GM12865 (cell line): Measurements from ENCODE around the gene DOCK2.
"Not testable (repeated sequence)": the region's sequence is repeated elsewhere in the genome, so short reads cannot be mapped to it uniquely, and the experiment has no call there.

Experiments
- DNase-seq: peaks from one replicate; pipeline ENCODE4 v3.0.0; 2010; ENCODE audit warnings: low read depth
- H3K4me3 ChIP-seq: 2 replicates; pipeline ENCODE4 v1.5.1; 2011; ENCODE audit warnings: mild to moderate bottlenecking, low read depth, low read length, control low read depth
- CTCF ChIP-seq: IDR thresholded peaks from 2 replicates; pipeline ENCODE4 v1.5.1; 2011; ENCODE audit warnings: low read length, control low read depth, low read depth, inconsistent platforms; ENCODE audit not compliant: insufficient read depth; ENCODE audit errors: missing control alignments

DOCK2 gene

GRCh38 chr5:169943026-169943425, 306.0 kb downstream of the DOCK2 start:
- no peak for TF ChIP-seq CTCF
- no peak overlapping the region for H3K4me3 ChIP-seq
- no peak for DNase-seq

- TF ChIP-seq CTCF, result no peak
- H3K4me3 ChIP-seq, result no peak overlapping the region
- DNase-seq, result no peak
Measured at GRCh38 chr5:169944115-169944514, 307.0 kb downstream of the DOCK2 start.

- no peak overlapping the region for H3K4me3 ChIP-seq
- no peak for TF ChIP-seq CTCF
- peak; percentile 13 for DNase-seq
Measured at GRCh38 chr5:169944922-169945680, 308.0 kb downstream of the DOCK2 start.

- no peak overlapping the region for H3K4me3 ChIP-seq
- TF ChIP-seq CTCF, result no peak
- DNase-seq, result no peak
Measured at GRCh38 chr5:169945831-169946261, 308.8 kb downstream of the DOCK2 start.

- H3K4me3 ChIP-seq, result no peak overlapping the region
- no peak for DNase-seq
- TF ChIP-seq CTCF, result no peak
Measured at GRCh38 chr5:169946743-169947295, 309.7 kb downstream of the DOCK2 start.

GRCh38 chr5:169950333-169950732, 313.3 kb downstream of the DOCK2 start:
- no peak overlapping the region for H3K4me3 ChIP-seq
- no peak for TF ChIP-seq CTCF
- DNase-seq, result no peak

- not testable (repeated sequence) for H3K4me3 ChIP-seq, DNase-seq
Measured at GRCh38 chr5:169953196-169953595, 316.1 kb downstream of the DOCK2 start.
